ENCODE results near the gene STK17A. TPM values are rescaled to one million over a fixed set of nuclear protein-coding genes. Genes with fewer than 3 reads are reported as not detected.
A peak's percentile ranks its signal among the peaks of the same experiment; 100 is the strongest.

Gene STK17A
- total and polyA plus RNA-seq, 8 donors: 25.9 to 38.4 (median 32.8) TPM

- no peak for ATAC-seq
- no peak for TF ChIP-seq CTCF (IDR thresholded peaks at IDR 0.05)
These were observed 21.3 kb downstream of the STK17A start for GRCh38 chr7:43604251-43604650.

GRCh38 chr7:43609097-43609496 is 26.2 kb downstream of the STK17A start:
- ATAC-seq (no peak), DNase-seq (no peak)
- Histone ChIP-seq H3K4me1 (no peaks in the 10 kb centered on the region), H3K4me3 (no peak overlapping the region), H3K27me3 (no peaks in the 10 kb centered on the region), H3K27ac (no peak overlapping the region), H3K36me3 (peaks cover 0 to 43% of the 10 kb centered on the region in 2 donors), H3K9me3 (no peaks in the 10 kb centered on the region)
- no peak for TF ChIP-seq CTCF (IDR thresholded peaks at IDR 0.05)
- intact Hi-C loops (cut with DNase I): no loop called here

More at GRCh38 chr7:43604251-43604650, 21.3 kb downstream of the STK17A start:
- no peaks in the 10 kb centered on the region for H3K4me1 ChIP-seq
- H3K36me3 ChIP-seq: peaks cover 0 to 33% of the 10 kb centered on the region in 2 donors
- H3K9me3 ChIP-seq: no peaks in the 10 kb centered on the region
- intact Hi-C loops (cut with DNase I): no loop called here
- no peak for DNase-seq
- H3K27ac ChIP-seq: no peak overlapping the region
- H3K4me3 ChIP-seq: no peak overlapping the region
- H3K27me3 ChIP-seq: no peaks in the 10 kb centered on the region

- no peaks in the 10 kb centered on the region for H3K27me3 ChIP-seq
- H3K27ac ChIP-seq: peak overlapping the region in 1 of 2 donors; percentile 57
- peaks cover 0 to 60% of the 10 kb centered on the region in 2 donors for H3K36me3 ChIP-seq
- no peak for TF ChIP-seq CTCF (IDR thresholded peaks at IDR 0.05)
- DNase-seq: no peak
- intact Hi-C loops (cut with DNase I): no loop called here
- peaks cover 0 to 4% of the 10 kb centered on the region in 2 donors for H3K4me1 ChIP-seq
- ATAC-seq: no peak
- no peaks in the 10 kb centered on the region for H3K9me3 ChIP-seq
- no peak overlapping the region for H3K4me3 ChIP-seq
These were observed 29.2 kb downstream of the STK17A start for GRCh38 chr7:43612128-43612527.

GRCh38 chr7:43612599-43613589 is 30.0 kb downstream of the STK17A start:
- ATAC-seq: peak; percentile 24
- intact Hi-C loops (cut with DNase I): no loop called here

More at GRCh38 chr7:43612599-43613589, 30.0 kb downstream of the STK17A start:
- H3K36me3 ChIP-seq: peaks cover 0 to 62% of the 10 kb centered on the region in 2 donors
- H3K4me3 ChIP-seq: no peak overlapping the region
- TF ChIP-seq CTCF (IDR thresholded peaks at IDR 0.05): no peak
- DNase-seq: no peak
- peaks cover 0 to 4% of the 10 kb centered on the region in 2 donors for H3K4me1 ChIP-seq
- peak overlapping the region in 1 of 2 donors; percentile 57 for H3K27ac ChIP-seq
- H3K27me3 ChIP-seq: no peaks in the 10 kb centered on the region
- H3K9me3 ChIP-seq: no peaks in the 10 kb centered on the region

Data from left lung (tissue), 10 donors.